ENCODE data around the gene TMEM181. TPM values are rescaled to one million over a fixed set of nuclear protein-coding genes. Genes with fewer than 3 reads are reported as not detected.
A peak's percentile ranks its signal among the peaks of the same experiment; 100 is the strongest.
"Not testable (repeated sequence)": the region's sequence is repeated elsewhere in the genome, so short reads cannot be mapped to it uniquely, and the experiment has no call there.

The TMEM181 gene
- total RNA-seq = 10 to 100 TPM; 24.1 to 30.4 TPM
- long read RNA-seq, donor 1, partial matches to known transcripts = 2 of 11 reads
- long read RNA-seq, donor 1, other reads (novel, unspliced or antisense) = 9 of 11 reads
- long read RNA-seq, donor 2, partial matches to known transcripts = 1 of 3 reads
- long read RNA-seq, donor 2, other reads (novel, unspliced or antisense) = 2 of 3 reads

DNA sequence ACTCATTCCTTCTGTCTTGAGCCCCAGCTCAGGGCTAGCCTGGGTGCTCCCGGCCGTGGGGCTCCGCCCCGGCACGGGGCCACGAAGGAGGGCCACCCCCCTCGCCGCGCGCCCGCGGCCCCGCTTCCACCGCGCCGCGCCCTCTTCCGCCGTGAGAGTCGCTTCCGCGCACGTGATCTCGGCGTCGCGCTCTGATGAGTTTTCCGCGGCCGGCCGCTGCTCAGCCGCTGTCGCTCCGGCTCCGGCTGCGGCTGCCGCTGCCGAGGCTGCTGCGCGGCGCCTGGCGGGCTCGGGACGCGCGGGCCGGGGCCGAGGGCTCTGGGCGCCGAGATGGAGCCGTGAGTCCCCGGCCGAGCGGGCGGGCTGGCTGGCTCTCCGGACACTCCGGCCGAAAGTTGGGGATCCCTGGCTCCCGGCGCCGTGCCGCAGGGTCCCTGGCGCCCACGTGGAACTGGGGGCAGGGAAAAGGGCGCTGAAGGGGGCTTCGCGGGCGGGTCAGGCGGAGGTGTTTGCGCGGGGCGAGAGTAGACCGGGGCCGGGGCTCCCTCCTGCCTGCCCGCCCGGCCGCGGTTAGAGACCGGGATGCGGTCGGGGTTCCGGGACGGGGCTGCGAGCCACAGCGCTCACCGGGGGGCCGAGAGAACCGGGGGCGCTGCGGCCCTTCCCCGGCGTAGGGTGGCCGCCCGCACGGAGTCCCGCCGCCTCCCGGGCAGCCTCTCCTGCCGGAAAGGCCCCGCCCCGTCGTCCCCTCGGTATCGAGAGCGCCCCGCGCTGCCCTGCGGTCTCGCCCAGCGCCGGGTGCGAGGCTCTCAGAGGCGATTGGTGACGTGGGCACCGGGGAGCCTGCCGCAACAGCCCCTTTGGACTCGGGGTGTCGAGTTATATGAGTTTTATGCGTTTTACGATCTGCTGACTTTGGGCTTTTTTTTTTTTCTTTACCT lies at the start of gene TMEM181:
Gene TMEM181, plus strand, starts transcription at position 197 of the 941 bp plus-strand sequence. Its CDS starts 134 bp downstream, at position 331.
- intact Hi-C loops (cut with DNase I) = no loop called here
- peak; percentile 97 for DNase-seq (ENCODE audit: low spot score)

- intact Hi-C loops (cut with DNase I) = loop anchor here in 1 of 2 donors (10.0 kb wide), 1 partner anchor 288 kb away; no protein-coding TSS in a partner anchor
- DNase-seq (ENCODE audit: low spot score) = no peak
Observed at GRCh38 chr6:158512809-158513208, 47.1 kb upstream of the TMEM181 start.

GRCh38 chr6:158514176-158514575 lies 45.7 kb upstream of the TMEM181 start:
- DNase-seq (ENCODE audit: low spot score) = peak; percentile 31
- intact Hi-C loops (cut with DNase I) = loop anchor here in 1 of 2 donors (10.0 kb wide), 1 partner anchor 289 kb away; no protein-coding TSS in a partner anchor

DNA sequence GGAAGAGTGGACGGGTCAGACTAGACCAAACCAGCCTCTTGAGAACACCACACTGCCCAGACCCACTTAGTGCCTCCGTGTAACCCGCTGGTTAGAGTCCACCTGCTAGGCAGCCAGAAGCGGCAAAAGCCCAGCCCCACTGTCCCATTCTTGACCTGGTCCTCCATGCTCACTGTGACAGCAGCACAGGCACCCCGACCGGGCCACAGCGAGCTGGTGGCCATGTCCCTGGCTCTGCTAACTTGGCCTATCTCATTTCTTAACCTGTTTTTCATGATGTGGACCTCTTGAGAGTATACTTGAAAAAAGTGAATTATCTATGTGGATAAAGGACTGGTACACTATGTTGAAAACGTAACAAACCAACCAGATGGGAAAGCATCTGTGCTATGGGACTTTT lies 44.9 kb upstream of the TMEM181 start:
- DNase-seq (ENCODE audit: low spot score) = peak; percentile 58
- intact Hi-C loops (cut with DNase I) = loop anchor here in 1 of 2 donors (10.0 kb wide), 1 partner anchor 290 kb away; no protein-coding TSS in a partner anchor

GRCh38 chr6:158516098-158516497 lies 43.8 kb upstream of the TMEM181 start:
- DNase-seq (ENCODE audit: low spot score) = peak; percentile 53
- intact Hi-C loops (cut with DNase I) = loop anchor here in 1 of 2 donors (10.0 kb wide), 1 partner anchor 291 kb away; no protein-coding TSS in a partner anchor

DNA sequence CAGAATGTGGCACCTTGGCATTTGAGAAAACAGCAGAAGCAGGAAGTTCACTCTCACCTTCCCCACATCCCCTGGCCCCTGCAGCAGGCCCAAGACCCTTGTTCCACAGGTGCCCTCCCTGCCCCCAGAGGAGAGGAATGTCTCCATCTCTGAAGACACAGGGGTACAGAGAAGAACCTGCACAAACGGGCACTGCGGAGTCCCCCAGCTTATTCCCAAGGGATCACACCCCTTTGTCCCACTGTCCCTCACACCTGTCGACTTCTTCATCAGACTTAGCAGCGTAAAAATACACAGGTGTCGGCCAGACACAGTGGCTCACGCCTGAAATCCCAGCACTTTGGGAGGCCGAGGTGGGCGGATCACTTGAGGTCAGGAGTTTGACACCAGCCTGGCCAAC lies 42.9 kb upstream of the TMEM181 start:
- peak; percentile 26 for DNase-seq (ENCODE audit: low spot score)

GRCh38 chr6:158517581-158517980 lies 42.3 kb upstream of the TMEM181 start:
- intact Hi-C loops (cut with DNase I) = loop anchor here in 1 of 2 donors (10.0 kb wide), 1 partner anchor 293 kb away; no protein-coding TSS in a partner anchor

More for the DNA sequence above, 42.9 kb upstream of the TMEM181 start:
- intact Hi-C loops (cut with DNase I) = loop anchor here in 1 of 2 donors (10.0 kb wide), 1 partner anchor 292 kb away; no protein-coding TSS in a partner anchor

DNA sequence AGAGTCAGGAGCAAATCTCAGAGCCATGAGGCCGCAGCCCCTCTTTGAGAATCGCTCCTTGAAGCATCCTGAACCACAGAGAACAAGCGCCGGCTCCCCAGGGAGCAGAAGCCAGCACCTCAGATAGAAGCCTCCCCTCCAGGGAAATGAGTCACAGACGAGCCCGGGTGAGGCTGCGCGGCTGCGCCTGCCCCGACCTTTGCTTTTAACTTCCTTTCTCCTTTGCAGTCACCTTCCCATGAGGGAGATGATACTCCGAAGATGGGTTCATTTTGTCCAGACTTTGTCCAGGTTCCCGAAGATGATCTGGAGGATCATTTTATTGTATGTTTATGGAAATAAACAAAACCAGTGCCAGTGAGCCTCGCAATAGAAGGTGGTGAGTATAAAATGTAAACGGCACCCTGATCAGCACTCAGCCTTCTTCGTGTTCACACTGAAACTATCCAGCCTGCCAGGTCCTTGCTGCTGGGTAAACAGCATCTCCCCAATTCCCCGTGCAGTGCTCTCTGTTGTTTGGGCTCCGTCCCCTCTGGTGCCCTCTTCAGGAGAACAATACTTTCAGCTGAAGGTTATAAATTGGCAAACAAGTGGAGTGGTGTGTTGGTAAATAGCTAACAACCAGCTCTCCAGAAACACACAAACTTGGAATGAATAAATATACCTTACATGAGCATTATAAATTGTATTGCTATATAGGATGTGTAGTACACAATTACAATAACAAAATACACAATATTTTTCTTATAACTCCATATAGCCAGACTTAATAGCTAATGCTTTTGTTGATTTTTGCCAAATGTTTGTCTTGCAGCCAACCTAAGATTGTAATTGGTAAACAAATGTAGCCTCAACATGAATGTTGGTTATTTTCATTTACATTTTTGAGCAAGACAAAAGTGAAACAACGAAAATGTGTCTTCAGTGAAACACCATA lies 41.4 kb upstream of the TMEM181 start:
- DNase-seq (ENCODE audit: low spot score) = peak; percentile 78
- intact Hi-C loops (cut with DNase I) = loop anchor here in 1 of 2 donors (10.0 kb wide), 1 partner anchor 294 kb away; no protein-coding TSS in a partner anchor

More at GRCh38 chr6:158517581-158517980, 42.3 kb upstream of the TMEM181 start:
- peak; percentile 34 for DNase-seq (ENCODE audit: low spot score)

DNA sequence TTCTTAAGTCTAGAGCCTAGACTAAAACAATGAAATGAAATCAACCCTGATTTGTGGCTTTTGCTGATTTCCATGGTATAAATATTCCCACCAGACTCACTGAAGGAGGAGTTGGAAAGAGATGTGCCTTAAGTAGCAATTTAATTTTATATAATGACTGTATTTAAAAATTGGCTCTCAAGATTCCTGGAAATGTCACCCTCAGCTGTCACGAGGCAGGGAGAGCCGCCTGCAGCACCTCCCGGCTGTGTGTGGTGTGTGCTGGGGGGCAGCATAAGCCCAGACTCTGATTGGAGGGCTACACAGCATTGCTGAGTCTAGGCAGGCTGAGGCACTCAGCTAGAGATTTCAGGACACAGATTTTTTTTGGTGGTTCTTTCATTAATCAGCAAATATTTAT lies 40.6 kb upstream of the TMEM181 start:
- DNase-seq (ENCODE audit: low spot score) = peak; percentile 31
- intact Hi-C loops (cut with DNase I) = loop anchor here in 1 of 2 donors (10.0 kb wide), 1 partner anchor 294 kb away; no protein-coding TSS in a partner anchor

- intact Hi-C loops (cut with DNase I) = loop anchor here in 1 of 2 donors (10.0 kb wide), 1 partner anchor 295 kb away; no protein-coding TSS in a partner anchor
- DNase-seq (ENCODE audit: low spot score) = peak; percentile 13
Observed at GRCh38 chr6:158519761-158520160, 40.1 kb upstream of the TMEM181 start.

- intact Hi-C loops (cut with DNase I); DNase-seq (ENCODE audit: low spot score): not testable (repeated sequence)
Observed at GRCh38 chr6:158520975-158521374, 38.9 kb upstream of the TMEM181 start.

DNA sequence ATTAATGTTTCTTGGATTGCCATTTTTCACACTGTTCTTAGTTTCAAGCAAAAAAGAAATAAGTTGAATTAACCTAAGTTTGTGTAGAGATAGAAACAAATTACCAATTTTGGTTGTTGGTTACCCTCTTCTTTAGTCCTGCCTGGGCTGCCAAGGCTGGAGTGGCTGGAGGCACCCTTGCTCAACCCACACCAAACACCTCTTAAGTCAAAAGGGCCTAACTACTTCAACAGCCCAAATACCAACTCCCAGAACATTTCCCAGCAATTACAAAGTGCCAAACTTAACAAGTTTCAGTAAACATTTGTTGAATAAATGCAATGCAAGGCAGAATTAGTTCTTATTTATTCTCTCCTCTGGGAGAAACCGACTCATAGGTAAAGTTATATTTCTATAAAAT lies 38.1 kb upstream of the TMEM181 start:
- DNase-seq (ENCODE audit: low spot score) = no peak
- intact Hi-C loops (cut with DNase I) = no loop called here

GRCh38 chr6:158522616-158523015 lies 37.3 kb upstream of the TMEM181 start:
- intact Hi-C loops (cut with DNase I) = no loop called here
- DNase-seq (ENCODE audit: low spot score) = no peak

DNA sequence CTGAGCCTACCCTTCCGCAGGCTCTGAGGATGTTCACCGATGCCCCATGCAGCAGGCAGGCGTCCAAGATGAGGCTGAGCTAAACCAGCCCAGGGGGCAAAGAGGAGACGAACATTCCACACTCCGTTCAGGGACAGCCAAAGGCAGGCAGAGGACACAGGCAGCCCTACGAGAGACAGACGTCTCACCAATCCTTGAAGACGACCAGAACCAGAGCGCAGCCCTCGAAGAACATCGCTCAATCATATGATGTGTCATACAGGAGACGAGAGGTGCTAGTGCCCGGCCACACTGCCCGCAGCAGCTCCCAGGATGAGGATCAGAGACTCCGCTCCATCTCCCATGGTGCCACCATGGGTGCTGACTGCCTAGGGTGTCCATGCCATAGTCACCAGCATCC lies 35.6 kb upstream of the TMEM181 start:
- intact Hi-C loops (cut with DNase I) = no loop called here
- DNase-seq (ENCODE audit: low spot score) = peak; percentile 49

GRCh38 chr6:158527858-158528257 lies 32.0 kb upstream of the TMEM181 start:
- intact Hi-C loops (cut with DNase I); DNase-seq (ENCODE audit: low spot score): not testable (repeated sequence)

DNA sequence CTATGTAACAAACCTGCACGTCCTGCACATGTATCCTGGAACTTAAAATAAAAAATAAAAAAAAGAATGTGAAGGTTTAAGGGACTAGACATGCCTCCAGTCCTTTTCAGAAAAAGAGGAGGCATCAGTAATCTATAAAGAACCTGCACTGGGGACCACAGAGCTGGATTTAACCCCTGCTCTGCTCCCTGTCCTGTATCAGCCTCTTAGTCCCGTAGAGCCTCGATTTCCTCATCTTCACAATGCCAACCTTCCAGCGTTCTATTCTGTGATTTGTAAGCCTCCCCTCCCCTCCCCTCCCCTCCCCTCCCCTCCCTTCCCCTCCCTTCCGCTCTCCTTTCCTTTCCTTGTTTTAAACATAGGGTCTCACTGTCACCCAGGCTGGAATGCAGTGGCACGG lies 31.1 kb upstream of the TMEM181 start:
- intact Hi-C loops (cut with DNase I) = no loop called here
- no peak for DNase-seq (ENCODE audit: low spot score)

DNA sequence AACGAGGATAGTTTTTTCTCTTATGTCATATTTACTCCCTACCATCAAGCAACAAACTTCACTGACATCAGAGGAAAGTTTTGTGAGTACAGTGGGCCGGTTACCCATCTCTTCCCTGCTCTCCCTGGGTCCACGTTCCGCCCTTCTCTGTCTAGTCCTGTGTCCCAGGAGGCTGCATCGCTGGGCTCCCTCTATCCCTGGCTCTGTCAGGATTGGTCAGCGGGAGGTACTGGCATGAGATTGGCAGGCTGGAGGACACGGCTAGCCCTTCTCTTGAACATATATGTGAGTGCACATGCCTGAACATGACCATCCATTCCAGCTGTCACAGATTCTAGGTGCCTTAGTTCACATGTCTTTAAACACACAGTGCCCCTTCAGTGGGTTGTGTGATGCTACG lies 30.3 kb upstream of the TMEM181 start:
- intact Hi-C loops (cut with DNase I) = no loop called here
- DNase-seq (ENCODE audit: low spot score) = peak; percentile 67

DNA sequence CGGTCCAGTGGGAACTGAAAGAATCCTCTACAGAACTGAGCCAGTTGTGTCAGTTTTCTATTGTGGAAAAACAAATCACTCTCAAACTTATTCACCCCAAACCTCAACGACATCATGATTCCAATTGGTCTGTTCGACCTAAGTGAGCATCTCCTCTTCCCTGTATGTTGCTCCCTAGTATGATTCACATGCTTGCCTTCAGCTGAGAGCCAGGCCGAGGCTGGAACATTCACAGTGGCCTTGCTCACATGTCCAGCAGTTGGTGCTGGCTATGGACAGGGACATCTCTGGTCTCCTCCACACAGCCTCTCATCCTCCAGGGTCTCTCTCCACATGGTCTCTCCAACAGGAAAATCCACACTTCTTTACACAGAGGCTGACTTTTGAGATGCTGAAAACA lies 28.3 kb upstream of the TMEM181 start:
- peak; percentile 23 for DNase-seq (ENCODE audit: low spot score)
- intact Hi-C loops (cut with DNase I) = no loop called here

- intact Hi-C loops (cut with DNase I) = no loop called here
Observed at GRCh38 chr6:158531970-158532369, 27.9 kb upstream of the TMEM181 start.

More at GRCh38 chr6:158531970-158532369, 27.9 kb upstream of the TMEM181 start:
- DNase-seq (ENCODE audit: low spot score) = no peak

All from posterior vena cava (tissue), 2 donors.